Amygdala (tissue), 56 donors: ENCODE data around the gene GLP1R.

Experiments used
- DNase-seq, 56 donors: peaks; one replicate each; lab custom pipeline; 2025; lab: John Stamatoyannopoulos, UW

The GLP1R gene

DNA sequence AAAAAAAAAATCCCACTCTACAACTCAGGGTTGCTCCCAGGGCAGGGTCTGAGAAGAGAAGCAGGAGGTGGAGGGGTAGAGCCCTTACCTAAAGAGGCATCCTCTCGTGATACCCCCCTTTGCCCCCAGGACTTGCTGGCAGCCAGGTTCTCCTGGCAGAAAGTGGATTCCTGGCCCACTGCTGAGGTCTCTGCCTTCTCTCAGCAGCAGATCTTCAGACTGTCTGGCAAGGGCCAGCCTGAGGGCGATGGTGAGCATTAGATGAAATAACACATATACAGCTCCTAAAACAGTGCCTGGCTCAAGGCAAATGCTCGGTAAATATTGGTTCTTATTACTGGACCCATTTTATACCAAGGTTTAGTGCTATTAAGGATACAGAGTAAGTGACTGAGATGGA, 4.8 kb upstream of the GLP1R start:
- no peak for DNase-seq

DNA sequence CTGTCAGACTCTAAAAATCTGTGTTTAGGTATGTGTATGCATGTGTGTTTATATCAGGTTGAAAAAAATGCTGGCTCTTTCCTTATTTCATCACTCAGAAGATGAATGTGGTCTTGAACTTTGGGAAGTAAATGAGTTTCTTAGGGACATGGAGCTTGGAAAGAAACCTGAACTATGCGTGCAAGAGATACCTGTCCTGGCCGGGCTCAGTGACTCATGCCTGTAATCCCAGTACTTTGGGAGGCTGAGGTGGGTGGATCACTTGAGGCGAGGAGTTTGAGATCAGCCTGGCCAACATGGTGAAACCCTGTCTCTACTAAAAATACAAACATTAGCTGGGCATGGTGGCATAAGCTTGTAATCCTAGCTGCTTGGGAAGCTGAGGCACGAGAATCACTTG, 4.4 kb upstream of the GLP1R start:
- no peak for DNase-seq

DNA sequence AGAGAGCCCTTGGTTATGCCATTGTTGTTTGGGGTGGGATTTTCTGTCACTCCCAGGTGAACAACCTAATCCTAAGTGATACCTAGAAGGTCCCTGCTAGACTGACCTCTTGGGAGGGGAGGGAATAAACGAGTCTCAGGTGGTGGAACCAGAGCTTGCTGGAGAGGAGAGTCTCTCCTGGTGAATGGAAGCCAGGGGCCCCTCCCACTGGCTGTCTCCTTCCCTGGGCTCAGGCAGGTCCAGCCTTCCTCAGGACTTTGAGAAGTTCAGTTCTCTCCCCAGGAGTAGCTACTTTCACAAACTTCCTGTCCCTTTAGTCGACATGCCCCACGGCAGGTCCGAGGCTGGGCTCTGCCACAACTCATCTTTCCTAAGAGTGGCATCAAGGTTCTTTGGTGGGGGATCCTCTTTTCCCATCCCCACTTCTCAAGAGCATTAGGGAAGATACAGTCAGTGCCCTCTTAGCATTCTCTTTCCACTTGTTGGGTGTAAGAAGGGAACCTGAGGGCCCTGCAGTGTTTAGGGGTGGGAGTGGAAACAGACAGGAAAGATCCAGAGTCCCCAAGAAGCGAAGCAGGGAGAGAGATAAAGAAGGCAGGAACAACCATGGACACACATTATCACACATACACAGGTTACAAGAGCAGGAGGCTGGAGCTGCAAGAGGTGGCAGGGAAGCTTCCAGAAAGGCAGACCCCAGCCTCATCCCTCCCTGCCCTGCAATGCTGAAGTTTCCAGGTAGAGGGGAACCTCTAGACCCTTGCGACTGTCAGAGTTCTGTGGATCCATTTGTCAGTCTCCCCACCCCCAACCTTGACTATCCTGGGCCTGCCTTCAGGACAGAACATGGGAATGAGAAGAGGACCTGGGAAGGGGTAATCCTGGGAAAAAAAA, 900 bp upstream of the GLP1R start:
- DNase-seq = no peak

DNA sequence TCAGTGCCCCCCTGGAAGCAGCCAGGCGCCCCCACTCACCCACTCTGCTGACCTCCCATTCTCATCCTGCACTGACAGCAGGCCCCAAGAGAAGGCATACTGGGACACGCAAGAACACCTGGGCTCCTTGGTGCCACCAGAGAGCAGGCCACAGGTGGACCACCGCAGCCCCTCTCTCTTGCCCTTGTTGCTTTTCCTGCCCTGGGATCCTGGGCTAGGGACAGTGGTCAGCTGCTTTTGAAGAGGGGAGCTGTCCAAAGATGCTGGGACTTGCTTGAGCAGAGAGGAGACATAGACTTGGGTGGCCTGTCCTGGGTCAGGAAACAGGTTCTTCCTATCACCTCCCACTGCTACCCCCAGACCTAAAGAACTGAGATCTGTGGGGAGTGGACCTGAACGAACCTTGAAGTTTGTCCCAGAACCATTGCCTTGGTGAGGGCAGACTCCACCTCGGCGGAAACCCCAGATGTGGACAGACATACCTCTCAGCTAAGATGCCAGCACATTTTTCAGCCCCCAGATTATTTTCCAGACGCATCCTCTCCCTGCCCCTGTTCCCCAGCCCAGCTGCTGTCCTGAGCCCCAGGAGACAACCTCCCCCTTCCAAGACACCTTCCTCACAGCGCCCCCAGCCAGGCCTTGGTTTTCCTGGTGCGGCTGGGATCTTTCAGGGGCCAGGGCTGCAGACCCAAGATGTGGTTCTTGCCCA, 1.1 kb downstream of the GLP1R start:
- DNase-seq = no peak

DNA sequence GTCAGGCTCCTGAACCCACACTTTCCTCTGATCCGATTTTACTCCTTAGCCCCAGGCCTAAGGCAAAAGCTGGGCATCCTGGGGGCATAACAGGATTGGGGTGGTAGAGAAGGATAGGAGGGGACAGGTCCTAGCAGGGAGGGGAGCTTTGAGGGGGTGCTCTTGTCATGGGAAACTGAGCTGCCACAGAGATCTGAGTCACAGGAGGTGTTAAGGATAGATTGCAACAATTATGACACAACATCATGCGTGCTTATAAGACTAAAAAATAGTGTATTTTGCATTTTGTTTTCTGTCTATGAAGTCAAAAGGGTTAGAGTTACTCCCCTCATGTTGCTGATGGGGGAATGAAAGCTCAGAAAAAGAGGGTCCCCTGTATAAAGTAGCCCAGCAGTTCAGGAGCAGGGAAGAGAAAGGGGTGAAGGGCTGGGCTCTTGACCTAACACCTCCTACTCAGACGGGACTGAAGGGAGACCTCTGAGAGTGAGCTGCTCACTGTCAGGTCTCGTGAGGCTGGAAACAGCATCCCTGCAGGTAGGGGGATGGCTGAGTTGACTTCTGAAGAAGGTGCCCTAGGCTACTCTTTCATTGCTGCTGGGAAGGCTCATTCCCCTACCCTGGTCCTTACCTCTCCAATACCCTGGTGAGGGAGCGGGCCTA, 2.0 kb downstream of the GLP1R start:
- no peak for DNase-seq

DNA sequence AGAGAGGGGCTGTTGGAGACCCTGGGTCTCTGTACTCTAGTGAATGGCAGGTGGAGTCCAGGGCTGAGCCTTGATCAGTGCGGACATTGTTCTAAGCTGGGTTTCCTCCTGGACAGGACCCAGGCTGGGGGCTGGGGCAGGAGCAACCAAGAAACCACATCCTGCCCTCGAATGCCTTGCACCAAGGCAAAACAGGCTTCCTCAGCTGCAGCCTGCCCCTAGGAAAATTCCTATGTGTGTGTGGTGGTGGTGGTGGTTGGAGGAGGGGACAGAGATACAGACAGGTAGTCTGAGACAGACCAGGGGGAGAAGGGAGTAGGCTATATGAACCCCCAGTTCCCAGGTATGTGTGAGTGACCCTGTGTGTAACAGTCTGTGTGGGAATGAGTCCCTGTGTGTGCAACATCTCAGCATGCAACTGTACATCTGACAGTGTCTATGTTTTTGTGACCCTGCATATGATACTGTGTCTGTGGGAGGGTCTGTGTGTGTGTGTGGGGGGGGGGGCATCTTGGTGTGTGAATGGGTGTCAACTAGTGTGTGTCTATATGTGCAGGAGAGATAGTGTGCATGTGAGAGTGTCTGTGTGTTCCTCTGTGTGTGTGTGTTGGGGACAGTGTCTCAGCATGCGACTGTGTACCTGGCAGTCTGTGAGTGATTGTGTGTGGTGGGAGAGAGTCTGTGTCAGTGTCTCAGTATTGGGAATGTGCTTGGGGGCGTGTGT, 3.0 kb downstream of the GLP1R start:
- no peak for DNase-seq

DNA sequence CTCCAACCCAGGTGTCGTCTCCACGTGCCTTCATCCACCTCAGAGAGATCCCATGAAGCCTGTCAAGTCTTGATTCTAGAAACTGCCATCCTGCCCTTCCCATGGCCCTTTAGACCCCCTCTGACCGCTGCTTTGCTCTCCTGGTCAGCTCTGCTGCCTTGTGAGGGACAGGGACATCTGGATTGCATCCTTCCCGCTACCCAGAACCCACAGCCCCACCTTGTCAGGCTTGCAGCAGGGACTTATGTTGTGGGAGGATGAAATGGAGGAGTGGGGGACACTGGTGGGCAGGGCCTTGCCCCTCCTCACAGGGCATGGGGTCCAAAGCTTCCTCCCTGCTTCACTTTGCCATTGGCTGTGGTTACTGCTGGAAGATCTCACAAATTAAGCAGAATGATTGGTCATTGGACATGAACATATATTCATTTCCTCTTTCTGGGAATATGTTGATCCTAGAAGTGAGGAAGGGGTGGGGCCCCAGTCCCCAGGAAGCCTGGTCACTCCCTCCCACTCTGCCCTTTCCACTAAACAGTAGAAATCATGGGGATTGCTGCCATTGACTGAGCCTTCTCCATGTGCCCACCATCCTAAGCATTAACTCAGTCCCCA, 4.5 kb downstream of the GLP1R start:
- no peak for DNase-seq

DNA sequence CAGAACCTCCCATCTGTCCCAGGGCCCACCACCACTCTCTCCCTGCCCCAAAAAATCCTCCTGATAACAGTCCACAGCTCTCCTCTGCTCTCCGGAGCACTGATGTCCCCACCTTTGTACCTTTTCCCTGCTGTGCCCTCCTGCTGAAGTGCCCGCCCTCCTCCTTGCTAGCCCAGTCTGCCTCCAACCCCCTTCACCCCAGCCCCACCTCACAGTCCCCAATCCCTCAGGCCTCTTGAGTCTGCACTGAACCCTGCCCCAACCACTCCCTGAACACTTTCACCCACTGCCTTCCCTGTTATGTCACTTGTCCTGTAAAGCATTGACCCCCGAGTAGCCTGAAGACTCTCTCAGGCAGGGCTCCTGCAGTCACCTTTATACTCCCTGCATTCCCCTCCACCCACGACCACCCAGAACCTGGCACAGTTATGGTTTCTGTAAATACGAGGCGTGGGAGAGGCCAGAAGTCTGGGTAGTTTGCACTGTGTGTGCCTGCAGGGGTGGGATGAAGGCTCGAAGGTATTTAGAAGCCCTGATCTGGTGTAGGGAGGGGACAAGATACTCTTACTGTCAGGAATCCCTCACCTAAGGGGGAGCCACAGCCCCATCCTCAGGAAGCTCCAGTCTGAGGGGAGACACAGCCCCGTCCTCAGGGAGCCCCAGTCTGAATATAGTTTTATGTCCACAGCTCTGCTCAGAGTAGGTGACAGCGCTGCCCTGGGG, 5.4 kb downstream of the GLP1R start:
- no peak for DNase-seq

DNA sequence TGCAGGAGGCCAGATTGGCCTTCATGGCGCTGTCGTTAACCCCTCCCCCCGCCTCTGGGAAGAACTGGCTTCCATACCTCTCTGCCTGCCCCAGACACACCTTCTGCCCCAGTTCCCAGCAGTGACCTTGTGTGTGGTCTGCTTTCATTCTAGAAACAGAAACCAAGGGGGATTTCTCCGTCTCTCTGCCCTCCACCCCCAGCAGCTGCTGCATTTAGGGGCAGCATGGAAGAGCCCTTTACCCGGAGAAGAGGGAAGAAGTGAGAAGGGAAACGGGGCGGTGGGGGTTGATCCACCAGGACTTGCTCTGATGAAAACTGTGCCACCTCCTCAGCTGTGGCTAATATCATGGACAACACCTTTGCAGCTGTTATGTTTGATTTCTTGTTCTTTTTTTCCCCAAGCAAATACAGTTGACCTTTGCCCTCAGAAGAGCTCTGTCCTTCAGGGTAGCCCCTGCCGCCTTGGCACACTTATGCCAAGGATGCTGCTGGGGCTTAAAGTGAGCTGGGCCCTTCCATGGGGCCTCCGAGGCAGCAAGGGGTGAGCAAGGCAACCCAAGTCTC, 6.1 kb downstream of the GLP1R start:
- no peak for DNase-seq

DNA sequence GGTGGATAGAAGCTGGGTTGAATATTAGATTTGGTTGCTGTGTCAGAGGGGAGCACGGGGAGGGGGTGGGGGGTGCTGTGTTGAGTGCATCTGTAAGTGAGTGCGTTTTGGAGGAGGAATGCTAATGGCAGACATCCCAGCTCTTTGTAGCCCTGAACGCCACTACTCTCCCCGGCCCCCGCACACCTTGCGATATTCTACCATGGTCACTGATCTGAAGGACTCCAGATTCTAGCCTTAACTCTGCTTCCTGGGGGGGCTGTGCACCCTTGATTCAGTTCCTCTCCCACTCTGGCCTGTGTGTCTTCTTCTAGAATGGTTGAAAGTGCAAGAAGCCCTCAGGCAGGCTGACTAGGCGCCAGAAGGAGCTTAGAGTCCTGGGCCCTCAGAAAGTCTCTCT, 7.1 kb downstream of the GLP1R start:
- no peak for DNase-seq

DNA sequence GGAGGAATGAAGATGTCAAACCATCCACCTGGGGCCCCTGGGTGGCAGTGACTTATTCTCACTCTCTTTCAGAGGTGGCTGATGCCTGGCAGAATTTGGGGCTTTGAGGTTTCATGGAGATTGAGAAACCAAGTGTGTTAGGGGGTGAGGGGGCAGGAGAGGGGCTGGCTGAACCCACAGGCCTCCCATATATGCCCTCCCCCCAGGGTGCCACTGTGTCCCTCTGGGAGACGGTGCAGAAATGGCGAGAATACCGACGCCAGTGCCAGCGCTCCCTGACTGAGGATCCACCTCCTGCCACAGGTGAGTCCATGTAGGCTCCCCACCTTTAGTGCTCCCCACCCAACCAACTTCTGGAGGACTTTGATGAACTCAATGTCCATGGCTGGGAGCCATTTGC, 7.6 kb downstream of the GLP1R start:
- DNase-seq = no peak

DNA sequence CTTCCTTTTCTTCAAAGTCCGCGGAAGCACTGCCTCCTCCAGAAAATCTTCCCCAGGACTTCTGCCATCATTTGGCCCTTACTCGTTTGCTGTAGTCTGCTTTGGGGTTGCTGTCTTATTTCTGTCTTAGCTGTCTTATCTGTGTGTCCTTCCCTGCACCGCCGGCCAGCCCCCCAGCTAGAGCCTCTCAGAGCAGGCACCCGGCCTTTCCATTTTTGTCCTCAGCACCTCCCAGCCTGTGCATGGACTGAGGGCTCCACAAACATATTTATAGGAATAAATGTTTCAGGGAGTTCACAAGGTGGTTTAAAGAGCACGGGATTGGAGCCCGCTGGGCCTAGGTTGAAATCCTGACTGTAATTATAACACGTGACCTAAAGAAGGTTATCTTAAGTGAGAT, 8.1 kb downstream of the GLP1R start:
- DNase-seq = no peak

DNA sequence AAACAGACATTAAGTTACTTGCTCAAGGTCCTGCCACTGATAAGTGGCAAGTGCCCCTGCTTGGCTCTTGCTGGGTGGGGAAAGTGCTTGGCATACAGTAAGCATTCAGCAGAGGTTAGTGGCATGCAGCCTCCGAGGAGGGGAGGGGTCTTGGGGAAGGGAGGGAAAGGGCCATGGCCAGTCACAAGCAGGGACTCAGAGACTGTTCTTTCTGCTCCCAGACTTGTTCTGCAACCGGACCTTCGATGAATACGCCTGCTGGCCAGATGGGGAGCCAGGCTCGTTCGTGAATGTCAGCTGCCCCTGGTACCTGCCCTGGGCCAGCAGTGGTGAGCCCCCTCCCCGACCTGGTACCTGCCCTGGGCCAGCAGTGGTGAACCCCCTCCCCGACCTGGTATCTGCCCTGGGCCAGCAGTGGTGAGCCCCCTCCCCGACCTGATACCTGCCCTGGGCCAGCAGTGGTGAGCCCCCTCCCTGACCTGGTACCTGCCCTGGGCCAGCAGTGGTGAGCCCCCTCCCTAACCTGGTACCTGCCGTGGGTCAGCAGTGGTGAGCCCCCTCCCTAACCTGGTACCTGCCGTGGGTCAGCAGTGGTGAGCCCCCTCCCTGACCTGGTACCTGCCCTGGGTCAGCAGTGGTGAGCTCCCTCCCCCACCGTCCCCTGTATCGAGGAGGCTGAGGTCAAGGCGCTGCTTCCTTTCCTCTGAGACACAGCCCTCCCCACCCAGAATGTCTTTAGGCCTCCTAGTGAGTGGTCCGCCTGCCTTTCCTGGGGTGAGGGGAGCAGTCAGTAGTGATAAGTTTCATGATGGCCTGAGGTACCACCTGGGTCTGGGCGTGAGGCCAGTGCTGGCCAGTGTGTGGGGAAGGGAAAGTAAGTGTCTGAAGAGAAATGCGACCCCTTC, 8.9 kb downstream of the GLP1R start:
- no peak for DNase-seq

DNA sequence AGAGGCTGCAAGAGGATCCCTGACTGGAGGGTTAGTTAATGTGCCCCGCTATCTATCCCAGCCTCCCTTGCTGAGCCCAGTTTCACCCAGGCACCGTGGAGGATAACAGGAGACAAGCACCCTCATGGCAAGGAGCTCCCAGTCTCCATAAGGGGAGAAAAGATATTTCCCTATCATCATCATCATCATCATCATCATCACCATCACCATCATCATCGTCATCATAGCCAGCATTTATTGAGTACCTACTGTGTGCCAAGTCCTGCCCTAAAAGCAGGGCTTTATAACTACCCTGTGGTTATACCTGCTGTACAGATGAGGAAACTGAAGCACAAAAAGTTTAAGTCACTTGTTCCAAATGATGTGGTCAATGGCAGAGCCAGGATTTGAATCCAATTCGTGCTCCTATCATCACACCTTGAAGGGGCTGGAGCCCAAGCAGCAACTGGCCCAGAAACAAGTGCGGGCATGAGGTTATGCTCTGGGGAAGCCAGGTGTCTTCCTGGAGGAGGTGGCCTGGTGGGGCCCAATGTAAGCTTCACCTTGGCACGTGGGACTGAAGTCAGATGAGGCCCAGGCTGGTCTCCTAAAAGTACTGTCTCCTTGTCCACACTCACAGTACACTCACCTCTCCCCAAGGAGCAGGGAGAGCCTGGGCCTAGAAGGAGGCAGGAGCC, 10.0 kb downstream of the GLP1R start:
- no peak for DNase-seq

DNA sequence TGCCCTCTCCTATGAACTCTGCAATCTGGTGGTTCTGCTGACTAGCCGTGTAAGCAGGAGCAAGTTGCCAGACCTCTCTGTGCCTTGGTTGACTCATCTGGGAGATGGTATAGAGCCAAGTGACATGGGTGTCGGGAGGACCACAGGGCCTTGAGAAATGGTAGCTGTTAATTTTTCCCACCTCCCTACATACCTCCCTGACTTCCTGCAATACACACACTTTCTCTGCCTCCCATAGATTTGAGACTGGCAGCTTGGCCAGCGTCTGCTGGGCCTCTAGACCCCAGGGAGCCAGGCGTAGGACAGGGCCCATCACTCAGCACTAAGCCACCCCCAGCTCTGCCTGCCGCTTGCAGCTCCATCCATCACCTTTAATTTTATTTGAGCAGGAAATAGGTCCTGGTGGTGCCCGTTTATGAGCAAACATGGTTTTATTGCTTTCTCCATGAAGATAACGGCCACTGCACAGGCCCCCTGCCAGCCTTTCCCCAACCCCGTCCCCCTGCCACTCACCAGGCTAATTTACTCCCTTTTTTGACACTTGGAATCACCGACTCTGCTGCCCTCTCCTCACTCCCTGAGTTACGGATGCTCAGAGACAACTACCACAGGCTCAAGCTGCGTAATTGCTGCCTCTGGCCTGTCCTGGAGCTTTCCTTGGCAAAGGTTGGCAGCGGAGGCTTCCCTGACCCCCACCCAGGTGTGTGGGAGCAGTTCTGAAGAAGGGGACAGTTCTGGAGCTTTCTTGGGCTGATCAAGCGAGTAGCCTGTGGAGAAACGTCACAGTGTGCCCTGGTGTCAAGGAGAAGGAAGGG, 11.1 kb downstream of the GLP1R start:
- no peak for DNase-seq

DNA sequence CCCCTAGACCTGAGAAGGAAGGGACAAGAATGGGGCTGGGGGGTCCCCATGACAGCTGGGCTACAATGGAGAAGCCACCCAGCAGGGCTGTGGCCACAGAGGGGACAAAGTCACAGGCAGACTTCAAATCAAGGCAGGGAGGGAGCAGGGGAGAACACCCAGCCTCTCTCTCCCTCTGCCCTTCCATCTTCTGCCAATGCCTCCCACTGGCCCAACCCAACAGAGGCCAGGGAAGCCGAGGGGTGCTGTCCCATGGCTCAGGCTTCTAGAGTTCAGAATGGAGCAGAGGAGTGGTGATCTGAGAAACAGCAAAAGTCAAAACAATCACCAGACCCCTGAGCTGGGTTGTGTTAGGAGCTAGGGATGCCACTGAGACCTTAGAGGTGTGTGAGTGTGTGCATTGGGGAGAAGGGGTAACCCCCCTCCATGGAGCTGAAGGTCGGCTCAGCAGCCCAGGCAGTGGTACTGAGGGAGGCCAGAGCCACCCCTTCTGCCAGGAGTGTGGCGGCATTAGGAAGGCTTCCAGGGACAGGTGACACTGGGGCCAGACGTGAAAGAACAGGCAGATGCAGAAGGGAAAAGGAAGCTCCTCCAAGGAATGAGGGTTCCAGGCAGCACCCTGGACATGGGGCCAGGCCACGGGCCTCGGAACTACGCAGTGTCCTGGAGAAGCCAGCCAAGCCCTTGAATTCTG, 12.0 kb downstream of the GLP1R start:
- no peak for DNase-seq
